Lower leg skin (tissue), 3 donors: ENCODE results near the gene GPR141.

Experiments used
- CTCF ChIP-seq, 3 donors: fragments of 450-650 bp; IDR thresholded peaks; one replicate each; pipeline ENCODE4 v1.5.1; 2016; ENCODE audit warnings: antibody characterized with exemption in 3 of 3, mild to moderate bottlenecking in 3 of 3, moderate library complexity in 2 of 3
- POLR2A ChIP-seq, 2 donors: fragments of 450-650 bp; IDR thresholded peaks; one replicate each; pipeline ENCODE4 v1.6.1; 2016 to 2017; ENCODE audit warnings: antibody characterized with exemption in 2 of 2, mild to moderate bottlenecking in 1 of 2, moderate library complexity in 1 of 2

GRCh38 chr7:37726016-37726415, 42.5 kb downstream of the GPR141 start:
- TF ChIP-seq CTCF (IDR thresholded peaks at IDR 0.05) = no peak
- TF ChIP-seq POLR2A (IDR thresholded peaks at IDR 0.05) = no peak
